Panc1 (cell line): ENCODE measurements around the gene PLA1A. TPM values are rescaled to one million over a fixed set of nuclear protein-coding genes. Genes with fewer than 3 reads are reported as not detected.

Experiments
- ATAC-seq: fragments of 200-7000 bp; cut with Tn5 transposase; 2 replicates; pipeline ENCODE4 v1.9.1; 2020; ENCODE audit warnings: mild to moderate bottlenecking, moderate library complexity
- BruUV-seq: library from RNA; stranded (reverse); fragments of 400-500 nt; replicated peaks from 2 replicates; lab custom pipeline; 2021; lab: Mats Ljungman, UMichigan
- CTCF ChIA-PET: fragments of 300-600 bp; sonication (Branson Sonifier 250); formaldehyde crosslinking; loops from one replicate; lab custom pipeline; 2022; ENCODE audit warnings: antibody characterized with exemption; lab: Charles Lee
- POLR2A ChIA-PET: fragments of 300-600 bp; sonication (Branson Sonifier 250); formaldehyde crosslinking; loops from one replicate; lab custom pipeline; 2022; ENCODE audit warnings: antibody characterized with exemption; lab: Charles Lee
- DNase-seq: peaks from one replicate; pipeline ENCODE4 v3.0.0-alpha.2; 2010; ENCODE audit warnings: low read depth, low spot score
- H3K27ac ChIP-seq: 2 replicates; pipeline ENCODE4 v1.5.1; 2011; ENCODE audit warnings: mild to moderate bottlenecking, low read length, inconsistent platforms
- H3K27me3 ChIP-seq: fragments of 200-500 bp; sonication (Bioruptor generic); 2 replicates; pipeline ENCODE4 v1.6.0; 2014; ENCODE audit warnings: low read length, inconsistent platforms; ENCODE audit not compliant: control insufficient read depth, insufficient read depth
- H3K36me3 ChIP-seq: fragments of 200-500 bp; sonication (Bioruptor generic); 2 replicates; pipeline ENCODE4 v1.5.1; 2014; ENCODE audit warnings: inconsistent platforms, mild to moderate bottlenecking, low read length, moderate library complexity; ENCODE audit not compliant: control insufficient read depth, insufficient read depth
- H3K4me1 ChIP-seq: 2 replicates; pipeline ENCODE4 v1.5.1; 2011; ENCODE audit warnings: inconsistent platforms, mild to moderate bottlenecking, low read length, moderate library complexity; ENCODE audit not compliant: control insufficient read depth, insufficient read depth
- H3K4me3 ChIP-seq, 2 experiments: 2 replicates each; pipeline ENCODE4 v1.5.1; 2011 to 2012; ENCODE audit warnings: low read depth in 2 of 2, low read length in 2 of 2, mild to moderate bottlenecking in 2 of 2, inconsistent platforms in 1 of 2, moderate library complexity in 1 of 2
- H3K9me3 ChIP-seq: fragments of 200-500 bp; sonication (Bioruptor generic); 2 replicates; pipeline ENCODE4 v1.5.1; 2014; ENCODE audit warnings: low read depth, mild to moderate bottlenecking, inconsistent platforms, low read length, moderate library complexity; ENCODE audit not compliant: control insufficient read depth, insufficient read depth
- CTCF ChIP-seq: fragments of 450-650 bp; IDR thresholded peaks from 2 replicates; pipeline ENCODE4 v1.5.1; 2017; ENCODE audit warnings: mild to moderate bottlenecking
- POLR2AphosphoS5 ChIP-seq: IDR thresholded peaks from 2 replicates; pipeline ENCODE4 v1.6.1; 2012; ENCODE audit warnings: mild to moderate bottlenecking, low read depth, low read length, moderate library complexity
- REST ChIP-seq, 2 experiments: IDR thresholded peaks; 2 replicates each; pipeline ENCODE4 v1.6.1; 2011 to 2012; ENCODE audit warnings: low read depth in 2 of 2, control low read depth in 1 of 2, low read length in 1 of 2, mild to moderate bottlenecking in 1 of 2, moderate library complexity in 1 of 2; ENCODE audit not compliant: insufficient read depth in 1 of 2
- SIN3A ChIP-seq: IDR thresholded peaks from 2 replicates; pipeline ENCODE4 v1.6.1; 2012; ENCODE audit warnings: low read depth, mild to moderate bottlenecking, low read length, moderate library complexity, borderline replicate concordance; ENCODE audit not compliant: insufficient read depth
- TCF7L2 ChIP-seq: IDR thresholded peaks from 2 replicates; pipeline ENCODE4 v1.6.1; 2011; ENCODE audit warnings: mild to moderate bottlenecking, low read depth, low read length, inconsistent platforms
- in situ Hi-C: cut with HindIII; loops from 2 replicates; pipeline ENCODE4 v1.10.0; 2016; ENCODE audit warnings: low sequenced_read_pairs, low pct_unique_long_range_greater_than_20kb
- intact Hi-C: fragments of 100-400 bp; cut with micrococcal nuclease; formaldehyde crosslinking; loops from one replicate; pipeline ENCODE4 v1.10.0; 2022; ENCODE audit not compliant: unreplicated experiment
- total RNA-seq: library from RNA; stranded (reverse); gene quantifications from one replicate; pipeline ENCODE4 v1.2.1, GENCODE V29; 2021; ENCODE audit not compliant: unreplicated experiment

PLA1A gene
- total RNA-seq, 1 experiment from 2014 or later = not detected

DNA sequence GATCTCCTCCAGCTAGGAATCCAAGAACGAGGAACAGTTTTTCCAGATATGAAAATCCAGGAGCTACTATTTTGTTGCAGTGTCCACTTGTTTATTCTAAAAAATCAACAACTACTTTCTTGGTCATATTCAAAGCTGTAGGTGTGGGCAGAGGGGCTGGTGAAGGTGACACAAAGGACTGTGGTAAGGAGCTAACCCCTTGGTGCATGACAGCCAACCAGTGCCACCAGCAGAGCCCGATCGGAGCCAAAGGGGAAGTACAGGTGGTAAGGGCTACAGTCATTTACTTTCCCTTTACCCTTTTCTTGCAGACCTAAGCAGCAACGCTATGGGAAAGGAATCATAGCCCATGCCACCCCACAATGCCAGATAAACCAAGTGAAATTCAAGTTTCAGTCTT lies 30.7 kb downstream of the PLA1A start:
- Histone ChIP-seq H3K9me3 (no peaks in the 10 kb centered on the region), H3K4me3 (no peak overlapping the region), H3K27me3 (no peaks in the 10 kb centered on the region; the same call in 1 of the 2 replicates), H3K36me3 (no peaks in the 10 kb centered on the region), H3K4me1 (no peaks in the 10 kb centered on the region), H3K27ac (no peak overlapping the region)
- ATAC-seq (no peak), DNase-seq (no peak)
- POLR2A ChIA-PET = no interaction called here
- no TSS peak for BruUV-seq
- in situ Hi-C loops = no loop called here
- intact Hi-C loops = no loop called here
- CTCF ChIA-PET = no interaction called here
- TF ChIP-seq CTCF (no peak), TCF7L2 (no peak), POLR2AphosphoS5 (no peak), REST (IDR thresholded peaks at IDR 0.05; ENCODE audit: insufficient read depth in 1 of 2, low read depth in 2 of 2, low read length in 1 of 2) (no peak), SIN3A (no peak)

GRCh38 chr3:119628816-119629445 lies 31.2 kb downstream of the PLA1A start:
- in situ Hi-C loops = no loop called here
- ChIA-PET CTCF (no interaction called here), POLR2A (no interaction called here)
- no TSS peak for BruUV-seq
- intact Hi-C loops = no loop called here
- Histone ChIP-seq H3K4me3 (no peak overlapping the region), H3K27me3 (no peaks in the 10 kb centered on the region; the same call in 1 of the 2 replicates), H3K27ac (no peak overlapping the region), H3K9me3 (no peaks in the 10 kb centered on the region), H3K36me3 (no peaks in the 10 kb centered on the region), H3K4me1 (no peaks in the 10 kb centered on the region)
- no peak for TF ChIP-seq CTCF
- no peak for TF ChIP-seq TCF7L2
- no peak for TF ChIP-seq SIN3A
- TF ChIP-seq REST (IDR thresholded peaks at IDR 0.05; ENCODE audit: insufficient read depth in 1 of 2, low read depth in 2 of 2, low read length in 1 of 2) = no peak
- no peak for TF ChIP-seq POLR2AphosphoS5
- no peak for ATAC-seq
- no peak for DNase-seq
